PFSK-1 (cell line): ENCODE measurements around the gene PPCDC.

Source experiments
- FOXP2 ChIP-seq: optimal IDR thresholded peaks from 2 replicates; pipeline ENCODE3; 2011; ENCODE audit warnings: borderline replicate concordance, control low read depth, inconsistent platforms; ENCODE audit not compliant: insufficient read depth; ENCODE audit errors: extremely low read length, extremely low read depth
- POLR2AphosphoS5 ChIP-seq: IDR thresholded peaks from 2 replicates; pipeline ENCODE4 v1.6.1; 2012; ENCODE audit warnings: low read depth, mild to moderate bottlenecking, control low read depth, low read length, moderate library complexity
- SIN3A ChIP-seq: IDR thresholded peaks from 2 replicates; pipeline ENCODE4 v1.6.1; 2012; ENCODE audit warnings: mild to moderate bottlenecking, low read length, moderate library complexity, borderline replicate concordance; ENCODE audit not compliant: insufficient read depth
- TAF1 ChIP-seq: IDR thresholded peaks from 2 replicates; pipeline ENCODE4 v1.6.1; 2012; ENCODE audit warnings: low read length, control low read depth, borderline replicate concordance; ENCODE audit not compliant: insufficient read depth
- TF ChIP-seq, protein P1 (sequence below), 2 experiments: IDR thresholded peaks; 2 replicates each; pipeline versions ENCODE4 v1.6.1 to v1.8.0; 2011 to 2012; ENCODE audit warnings: low read depth in 2 of 2, low read length in 2 of 2, control low read depth in 1 of 2, inconsistent platforms in 1 of 2, mild to moderate bottlenecking in 1 of 2, moderate library complexity in 1 of 2; ENCODE audit not compliant: insufficient read depth in 1 of 2

DNA sequence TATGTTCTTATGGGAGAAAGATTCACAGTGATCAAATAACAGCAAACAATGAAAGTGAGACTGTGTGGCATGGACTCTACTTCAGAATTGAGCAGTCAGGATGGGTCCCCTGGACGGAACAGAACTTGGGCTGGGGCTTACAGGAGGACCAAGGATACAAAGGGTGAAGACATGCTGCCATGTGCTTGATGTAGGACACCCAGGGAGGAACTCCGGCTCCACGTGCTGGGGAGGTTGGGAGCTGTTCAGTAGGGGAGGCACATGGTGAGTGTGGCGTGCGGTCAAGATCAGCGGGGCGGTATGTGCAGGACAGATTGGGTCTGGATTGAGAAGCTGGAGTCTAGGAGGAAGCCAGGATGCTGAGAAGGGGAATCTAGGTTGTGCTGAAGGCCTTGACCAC lies 32.6 kb downstream of the PPCDC start:
- TF ChIP-seq POLR2AphosphoS5 = no peak
- TF ChIP-seq SIN3A = no peak
- TF ChIP-seq, protein P1, sequence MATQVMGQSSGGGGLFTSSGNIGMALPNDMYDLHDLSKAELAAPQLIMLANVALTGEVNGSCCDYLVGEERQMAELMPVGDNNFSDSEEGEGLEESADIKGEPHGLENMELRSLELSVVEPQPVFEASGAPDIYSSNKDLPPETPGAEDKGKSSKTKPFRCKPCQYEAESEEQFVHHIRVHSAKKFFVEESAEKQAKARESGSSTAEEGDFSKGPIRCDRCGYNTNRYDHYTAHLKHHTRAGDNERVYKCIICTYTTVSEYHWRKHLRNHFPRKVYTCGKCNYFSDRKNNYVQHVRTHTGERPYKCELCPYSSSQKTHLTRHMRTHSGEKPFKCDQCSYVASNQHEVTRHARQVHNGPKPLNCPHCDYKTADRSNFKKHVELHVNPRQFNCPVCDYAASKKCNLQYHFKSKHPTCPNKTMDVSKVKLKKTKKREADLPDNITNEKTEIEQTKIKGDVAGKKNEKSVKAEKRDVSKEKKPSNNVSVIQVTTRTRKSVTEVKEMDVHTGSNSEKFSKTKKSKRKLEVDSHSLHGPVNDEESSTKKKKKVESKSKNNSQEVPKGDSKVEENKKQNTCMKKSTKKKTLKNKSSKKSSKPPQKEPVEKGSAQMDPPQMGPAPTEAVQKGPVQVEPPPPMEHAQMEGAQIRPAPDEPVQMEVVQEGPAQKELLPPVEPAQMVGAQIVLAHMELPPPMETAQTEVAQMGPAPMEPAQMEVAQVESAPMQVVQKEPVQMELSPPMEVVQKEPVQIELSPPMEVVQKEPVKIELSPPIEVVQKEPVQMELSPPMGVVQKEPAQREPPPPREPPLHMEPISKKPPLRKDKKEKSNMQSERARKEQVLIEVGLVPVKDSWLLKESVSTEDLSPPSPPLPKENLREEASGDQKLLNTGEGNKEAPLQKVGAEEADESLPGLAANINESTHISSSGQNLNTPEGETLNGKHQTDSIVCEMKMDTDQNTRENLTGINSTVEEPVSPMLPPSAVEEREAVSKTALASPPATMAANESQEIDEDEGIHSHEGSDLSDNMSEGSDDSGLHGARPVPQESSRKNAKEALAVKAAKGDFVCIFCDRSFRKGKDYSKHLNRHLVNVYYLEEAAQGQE (IDR thresholded peaks at IDR 0.05; ENCODE audit: insufficient read depth in 1 of 2, low read depth in 2 of 2, low read length in 2 of 2) = no peak
- no peak for TF ChIP-seq TAF1
- TF ChIP-seq FOXP2 = no peak
